Activated CD4-positive, alpha-beta T cell treated with anti-CD3 and anti-CD28 coated beads, Interleukin-2, amount 50 U/mL, for 16 hours (primary cell): ENCODE results near the gene IGSF6.
A peak's percentile ranks its signal among the peaks of the same experiment; 100 is the strongest.
"Not testable (repeated sequence)": the region's sequence is repeated elsewhere in the genome, so short reads cannot be mapped to it uniquely, and the experiment has no call there.

Source experiments
- DNase-seq: peaks from one replicate; pipeline ENCODE4 v3.0.0-alpha.2; 2020

Gene IGSF6

DNA sequence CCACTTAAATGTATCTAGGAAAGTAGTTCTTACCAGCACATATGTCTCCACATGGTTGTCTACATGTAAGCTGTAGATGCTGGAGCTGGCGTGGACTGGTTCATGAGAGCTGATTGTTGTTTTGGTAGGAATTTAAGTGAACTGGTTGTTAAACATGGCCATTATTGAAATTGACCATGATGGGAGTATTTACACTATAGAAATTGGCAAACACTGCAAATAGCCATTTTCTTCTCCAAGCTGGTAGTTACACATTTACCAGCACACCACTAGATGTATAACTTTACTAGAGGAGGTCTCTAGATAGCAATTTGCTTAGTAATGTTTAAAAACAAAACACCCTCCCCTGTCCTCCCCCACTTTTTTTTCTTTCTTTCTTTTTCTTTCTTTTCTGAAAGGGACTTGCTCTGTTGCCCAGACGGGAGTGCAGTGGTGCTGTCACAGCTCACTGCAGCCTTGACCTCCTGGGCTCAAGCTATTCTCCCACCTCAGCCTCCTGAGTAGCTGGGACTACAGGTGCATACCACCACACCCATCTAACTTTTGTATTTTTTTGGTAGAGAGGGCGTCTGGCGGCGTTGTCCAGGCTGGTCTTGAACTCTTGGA, 24.2 kb downstream of the IGSF6 start:
- DNase-seq, result no peak

DNA sequence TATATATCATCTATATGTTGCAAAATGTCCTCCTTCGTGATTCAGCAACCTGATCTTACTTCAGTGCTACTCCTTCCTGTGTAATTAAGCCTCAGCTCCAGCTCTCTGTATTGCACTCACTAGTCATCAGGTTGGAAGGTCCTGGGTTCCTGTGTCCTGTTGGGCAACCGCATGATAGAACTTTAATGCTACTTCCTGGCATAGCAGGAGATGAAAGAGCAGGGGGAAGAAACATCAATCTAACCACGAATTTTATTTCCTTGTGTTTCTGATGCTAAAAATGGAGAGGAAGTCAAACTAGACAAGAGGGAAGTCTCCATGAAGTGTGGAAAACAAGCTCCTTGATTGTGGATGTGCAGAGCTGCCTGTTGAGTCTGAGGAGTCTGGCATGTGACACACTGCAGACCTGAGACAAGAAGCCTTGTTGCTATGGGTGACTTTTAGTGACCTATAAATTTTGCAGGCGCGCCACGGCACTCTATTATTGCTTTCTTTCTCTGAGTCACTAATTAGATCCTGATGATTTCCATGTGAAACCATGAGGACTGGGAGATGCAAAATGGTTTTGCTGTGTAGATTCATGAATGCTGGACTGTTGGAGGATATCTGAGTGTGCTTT, 25.6 kb downstream of the IGSF6 start:
- DNase-seq, result peak; percentile 65

DNA sequence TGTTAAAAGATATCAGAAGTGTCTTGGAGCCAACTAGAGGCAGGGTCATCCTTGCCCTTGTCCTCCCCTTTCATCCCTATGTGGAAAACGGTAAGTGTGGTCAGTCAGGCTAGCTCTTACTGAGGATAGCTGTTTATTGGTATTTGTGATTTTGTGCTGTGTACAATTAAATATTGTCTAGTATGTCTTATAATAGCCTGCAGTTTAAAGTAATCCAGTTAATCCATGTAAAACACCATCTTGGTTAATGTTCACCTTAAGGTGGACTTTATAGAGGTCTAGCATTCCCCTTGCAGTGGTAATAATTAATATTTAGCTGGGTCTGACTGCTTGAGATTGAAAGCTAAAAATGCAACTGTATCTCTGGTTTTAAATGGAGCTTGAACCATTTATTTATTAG, 27.4 kb downstream of the IGSF6 start:
- DNase-seq, result no peak

DNA sequence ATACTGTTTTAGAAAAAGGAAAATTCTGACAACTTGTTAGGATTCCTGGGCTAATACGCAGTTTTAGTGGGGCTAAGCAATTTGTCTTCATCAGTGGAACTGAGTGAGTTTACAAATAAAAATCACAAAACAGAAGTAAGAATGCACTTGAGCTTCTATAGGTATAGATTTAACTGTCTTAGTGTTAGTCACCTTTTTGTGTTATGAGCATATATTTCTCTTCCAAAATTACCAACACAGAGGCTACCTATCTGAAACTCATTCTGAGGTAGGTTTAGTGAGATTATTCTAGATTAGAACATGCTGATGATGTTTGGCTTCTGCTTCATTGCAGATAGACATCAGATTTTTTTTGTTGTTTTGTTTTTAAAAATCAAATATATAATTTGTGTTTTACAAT, 29.9 kb downstream of the IGSF6 start:
- DNase-seq, result no peak

DNA sequence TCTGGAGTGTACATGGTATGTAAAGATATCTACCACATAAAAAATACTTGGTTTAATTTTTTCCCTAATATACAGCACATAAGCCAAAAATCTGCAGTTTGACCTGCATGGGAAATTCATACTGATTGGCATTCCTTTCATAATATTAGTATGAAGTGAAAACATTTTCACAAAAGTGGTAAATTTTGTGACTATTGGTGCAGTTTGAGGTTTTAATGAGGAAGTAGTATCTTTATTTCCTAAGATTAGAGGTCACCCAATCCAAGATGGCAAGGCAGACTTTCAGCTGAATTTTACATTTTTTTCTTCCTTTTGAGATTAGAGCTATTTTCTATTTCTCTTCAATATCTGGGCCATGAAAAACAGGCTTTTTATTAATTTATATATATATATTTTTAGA, 31.8 kb downstream of the IGSF6 start:
- no peak for DNase-seq

DNA sequence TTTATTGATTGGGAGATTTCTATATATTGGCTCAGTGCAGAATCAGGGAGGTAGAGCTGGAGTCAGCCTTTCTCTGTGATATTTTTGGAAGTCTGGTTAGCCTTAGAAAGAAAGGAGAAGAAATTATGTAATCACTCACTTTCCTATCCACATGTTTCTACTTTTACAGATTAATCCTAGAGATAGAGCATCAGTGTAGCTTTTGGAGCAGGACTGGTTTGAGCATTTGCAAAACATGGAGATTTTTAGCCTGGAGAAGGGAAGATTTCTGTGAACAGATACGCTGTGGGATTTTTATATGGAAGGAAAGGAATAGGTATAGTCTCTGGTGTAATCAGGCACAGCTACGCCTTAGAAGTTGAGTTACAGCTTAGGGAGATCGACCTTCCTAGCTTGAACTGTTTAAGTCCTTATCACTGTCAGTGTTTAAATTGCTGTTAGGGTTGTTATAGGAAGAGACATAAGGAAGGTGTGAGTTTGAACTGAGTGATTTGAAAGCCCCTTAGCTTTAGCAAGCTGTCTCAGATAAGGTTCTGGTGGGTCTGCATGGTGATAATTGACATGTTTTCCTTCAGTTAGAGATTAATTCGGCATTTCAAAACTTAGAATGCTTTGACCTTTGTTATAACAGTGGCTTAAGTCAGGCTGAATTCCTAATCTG, 32.5 kb downstream of the IGSF6 start:
- no peak for DNase-seq

DNA sequence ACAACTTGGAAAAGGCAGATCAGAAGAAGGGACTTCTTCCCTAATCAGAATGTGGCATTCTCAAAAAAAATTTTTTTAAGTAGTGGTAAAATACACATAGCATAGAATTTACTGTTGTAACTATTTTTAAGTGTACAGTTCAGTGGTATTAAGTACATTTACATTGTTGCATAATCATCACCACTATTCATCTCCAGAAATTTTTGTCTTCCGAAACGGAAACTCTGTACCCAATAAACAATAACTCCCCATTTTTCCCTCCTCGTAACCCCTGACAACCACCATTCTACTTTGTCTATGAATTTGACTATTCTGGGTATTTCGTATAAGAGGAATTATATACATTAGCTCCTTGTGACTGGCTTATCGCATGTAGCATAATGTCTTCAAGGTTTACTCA, 34.1 kb downstream of the IGSF6 start:
- DNase-seq, result no peak

DNA sequence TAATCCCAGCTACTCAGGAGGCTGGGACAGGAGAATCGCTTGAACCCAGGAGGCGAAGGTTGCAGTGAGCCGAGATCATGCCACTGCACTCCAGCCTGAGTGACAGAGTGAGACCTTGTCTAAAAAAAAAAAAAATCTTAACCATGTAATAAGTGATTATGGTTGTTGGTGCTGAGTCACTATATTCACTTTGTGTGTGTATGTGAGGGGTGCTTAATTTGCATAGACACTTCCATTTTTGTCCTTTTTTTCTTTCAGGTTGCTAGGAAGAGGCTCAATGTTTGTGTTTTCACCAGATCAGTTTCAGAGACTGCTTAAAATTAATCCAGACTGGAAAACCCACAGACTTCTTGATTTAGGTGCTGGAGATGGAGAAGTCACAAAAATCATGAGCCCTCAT, 34.8 kb downstream of the IGSF6 start:
- no peak for DNase-seq

DNA sequence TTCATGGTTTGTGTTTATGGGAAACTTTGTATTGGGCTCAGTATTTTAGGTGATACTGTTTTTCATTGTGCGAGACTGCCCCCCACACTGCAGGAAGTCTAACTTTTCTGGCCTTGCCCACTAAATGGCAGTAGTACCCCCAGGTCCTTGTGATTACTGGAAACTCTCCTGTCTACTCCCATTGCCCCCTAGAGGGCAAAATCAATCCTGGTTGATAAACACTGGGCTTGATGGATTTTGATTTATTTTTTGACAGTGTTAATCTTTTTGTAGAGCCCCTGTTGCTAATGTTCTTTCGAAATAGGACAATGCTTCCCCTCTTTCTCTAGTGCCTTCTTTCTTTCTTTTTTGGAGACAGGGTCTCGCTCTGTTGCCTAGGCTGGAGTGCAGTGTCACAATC, 37.5 kb downstream of the IGSF6 start:
- no peak for DNase-seq

DNA sequence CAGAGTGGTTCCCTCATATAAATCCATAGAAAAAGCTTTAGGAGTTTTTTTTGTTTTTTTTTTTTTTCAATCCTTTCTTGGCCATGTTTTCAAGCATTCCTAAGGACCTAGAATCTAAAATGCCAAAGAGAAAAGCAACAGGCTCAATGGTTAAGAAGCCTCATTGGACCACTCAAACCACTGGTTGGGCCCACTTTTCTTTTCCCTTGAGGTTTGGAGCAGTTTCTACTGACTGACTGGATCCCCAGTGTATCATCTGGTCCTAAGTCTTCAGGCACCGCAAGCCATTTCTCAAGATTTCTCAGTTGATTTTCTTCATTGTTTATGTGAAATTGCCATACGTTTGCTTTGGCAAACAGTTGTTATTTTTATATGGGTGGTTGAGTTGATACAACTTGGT, 38.6 kb downstream of the IGSF6 start:
- DNase-seq, result no peak

DNA sequence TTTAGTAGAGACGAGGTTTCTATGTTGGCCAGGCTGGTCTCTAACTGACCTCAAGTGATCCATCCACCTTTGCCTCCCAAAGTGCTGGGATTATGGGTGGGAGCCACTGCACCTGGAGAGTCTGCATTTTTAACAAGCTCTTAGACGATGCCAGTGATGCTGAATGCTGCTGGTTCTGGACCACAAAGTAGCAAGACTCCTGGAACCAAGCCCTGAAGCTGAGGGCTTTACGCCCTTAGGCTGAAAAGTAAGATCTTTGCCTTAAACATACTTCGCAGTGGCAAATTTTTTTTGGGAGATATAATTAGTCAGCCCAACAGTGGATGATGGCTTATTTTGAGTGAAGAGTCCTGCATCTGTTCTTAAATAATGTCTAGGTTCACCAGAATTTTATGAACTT, 39.0 kb downstream of the IGSF6 start:
- DNase-seq, result no peak

DNA sequence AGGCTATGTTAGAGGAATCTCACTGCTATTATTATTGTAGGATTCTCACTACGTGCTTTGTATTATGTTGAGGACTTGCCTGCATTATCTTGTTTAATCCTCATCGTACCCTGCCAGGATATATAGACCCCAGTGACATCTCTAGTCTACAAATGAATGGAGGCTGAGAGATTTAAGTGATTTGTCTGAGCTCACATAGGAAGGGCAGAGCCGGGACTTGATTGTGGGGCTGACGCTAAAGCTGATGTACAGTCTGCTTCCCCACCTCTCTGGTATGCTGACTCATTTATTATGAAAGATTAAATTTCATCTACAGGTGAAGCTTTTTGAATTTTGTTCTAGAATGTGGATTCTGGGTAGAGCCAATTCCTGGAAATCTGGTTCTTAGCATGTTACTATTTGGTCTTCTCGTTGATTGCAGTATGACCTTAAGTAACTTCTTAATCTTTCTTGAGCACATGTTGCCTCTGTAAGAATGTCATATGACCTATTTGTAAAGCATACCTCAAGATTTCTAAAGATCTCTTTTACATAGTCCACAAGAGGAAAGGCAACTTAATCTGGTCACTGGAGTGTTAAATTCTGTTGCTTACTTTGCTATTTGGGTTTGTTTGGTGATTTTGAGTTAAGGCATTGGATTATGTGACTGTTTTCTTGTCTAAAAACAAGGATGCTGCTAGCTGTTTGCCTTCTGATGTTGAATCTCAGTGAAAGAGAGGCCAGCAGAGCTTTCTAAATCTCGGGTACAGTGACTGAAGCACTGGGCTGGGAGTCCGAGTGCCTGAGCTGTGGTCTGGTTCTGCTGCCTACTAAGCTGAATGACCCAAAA, 40.6 kb downstream of the IGSF6 start:
- peak; percentile 26 for DNase-seq

DNA sequence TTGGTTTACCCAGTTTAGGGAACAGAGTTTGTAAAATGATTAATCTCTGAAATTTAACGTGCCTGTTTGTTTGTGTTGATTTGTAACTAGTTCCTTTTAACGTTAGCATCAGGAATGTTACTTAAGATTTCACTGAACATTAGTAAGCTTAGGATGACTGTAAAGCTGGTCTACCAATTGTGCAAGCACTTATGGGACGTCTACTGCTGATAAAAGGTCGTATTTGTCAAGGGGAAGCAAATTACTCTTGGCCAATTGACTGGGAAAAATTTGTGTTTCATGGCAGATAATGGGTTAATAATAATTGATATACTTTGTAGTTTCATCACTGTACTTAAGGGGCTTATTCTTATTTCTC, 41.2 kb downstream of the IGSF6 start:
- DNase-seq, result no peak

DNA sequence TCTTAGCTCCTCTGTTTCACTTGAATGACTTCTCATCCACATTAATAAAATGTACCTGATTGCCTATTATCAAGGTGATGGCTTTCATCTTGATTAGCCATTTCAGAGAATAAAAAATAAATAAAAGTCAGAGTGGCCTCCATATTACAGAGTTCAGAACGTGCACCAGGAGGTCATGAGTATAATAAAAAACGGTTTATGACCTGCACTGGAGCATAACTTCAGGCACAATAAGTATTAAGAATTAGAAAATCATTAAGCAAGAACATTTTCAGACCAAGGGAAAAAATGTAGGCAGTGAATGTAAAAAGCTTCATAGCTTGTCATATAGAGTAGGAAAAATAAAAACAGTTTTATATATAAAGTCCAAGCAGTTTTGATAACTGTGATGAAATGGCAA, 41.6 kb downstream of the IGSF6 start:
- DNase-seq, result no peak

DNA sequence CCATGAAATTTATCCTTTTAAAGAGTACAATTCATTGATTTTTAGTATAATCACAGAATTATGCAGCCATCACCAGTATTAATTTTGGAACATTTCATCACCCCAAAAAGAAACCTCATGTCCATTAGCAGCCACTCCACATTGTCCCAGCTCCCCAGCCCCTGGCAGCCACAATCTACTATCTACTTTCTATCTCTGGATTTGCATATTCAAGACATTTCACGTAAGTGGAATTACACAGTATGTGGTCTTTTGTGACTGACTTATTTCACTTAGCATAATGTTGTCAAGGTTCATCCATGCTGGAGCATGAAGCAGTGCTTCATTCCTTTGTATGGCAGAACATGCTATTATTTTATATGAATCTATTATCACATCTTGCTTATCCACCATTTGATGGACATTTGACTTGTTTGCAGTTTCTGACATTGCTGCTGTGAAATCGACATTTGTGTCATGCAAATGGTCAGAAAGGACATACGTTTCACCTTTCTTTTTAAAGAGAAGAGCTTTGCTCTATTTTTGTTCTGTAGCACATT, 42.3 kb downstream of the IGSF6 start:
- DNase-seq, result no peak

DNA sequence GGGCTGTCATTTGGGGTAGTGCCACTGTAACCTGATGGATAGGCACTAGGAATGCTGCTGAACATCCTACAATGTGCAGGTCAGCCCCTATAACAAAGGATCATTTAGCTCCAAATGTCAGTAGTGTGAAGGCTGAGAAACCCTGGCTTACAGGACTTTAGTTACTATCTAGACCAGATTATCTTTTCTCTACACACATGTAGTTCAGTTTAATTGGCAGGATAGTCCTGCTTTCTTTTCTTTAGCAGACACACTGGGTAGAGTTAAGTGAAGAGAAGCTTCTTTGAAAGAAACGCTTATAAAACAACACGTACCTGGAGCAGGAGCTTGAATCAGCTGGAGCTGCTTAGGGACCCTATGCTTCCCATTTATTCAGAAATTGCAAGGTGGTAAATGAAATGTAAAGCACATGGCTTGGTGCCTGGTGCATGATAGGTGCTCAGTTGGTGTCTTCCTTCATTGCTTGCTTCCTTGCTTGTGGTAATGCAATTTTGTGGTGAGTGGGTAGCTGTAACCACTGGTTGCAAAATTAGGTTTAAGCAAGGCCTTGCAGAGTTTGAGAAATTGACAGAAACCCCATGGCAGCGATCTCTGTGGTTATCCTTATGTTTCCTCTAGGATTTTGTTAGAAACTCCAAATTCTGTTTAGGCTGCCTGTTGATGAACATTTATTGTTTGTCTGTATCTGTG, 43.6 kb downstream of the IGSF6 start:
- DNase-seq, result peak; percentile 58

DNA sequence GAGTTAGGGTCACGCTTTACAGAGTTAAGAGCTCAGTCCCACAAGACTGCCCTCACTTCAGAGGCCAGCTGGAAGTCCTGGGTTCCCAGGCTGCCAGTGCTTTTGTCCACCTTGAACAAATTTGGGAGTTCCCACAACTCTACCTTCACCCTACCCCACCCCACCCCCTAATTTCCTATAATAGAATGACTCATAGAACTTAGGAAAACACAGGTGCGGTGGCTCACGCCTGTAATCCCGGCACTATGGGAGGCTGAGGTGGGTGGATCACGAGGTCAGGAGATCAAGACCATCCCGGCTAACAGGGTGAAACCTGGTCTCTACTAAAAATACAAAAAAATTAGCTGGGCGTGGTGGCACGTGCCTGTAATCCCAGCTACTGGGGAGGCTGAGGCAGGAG, 46.6 kb downstream of the IGSF6 start:
- not testable (repeated sequence) for DNase-seq

DNA sequence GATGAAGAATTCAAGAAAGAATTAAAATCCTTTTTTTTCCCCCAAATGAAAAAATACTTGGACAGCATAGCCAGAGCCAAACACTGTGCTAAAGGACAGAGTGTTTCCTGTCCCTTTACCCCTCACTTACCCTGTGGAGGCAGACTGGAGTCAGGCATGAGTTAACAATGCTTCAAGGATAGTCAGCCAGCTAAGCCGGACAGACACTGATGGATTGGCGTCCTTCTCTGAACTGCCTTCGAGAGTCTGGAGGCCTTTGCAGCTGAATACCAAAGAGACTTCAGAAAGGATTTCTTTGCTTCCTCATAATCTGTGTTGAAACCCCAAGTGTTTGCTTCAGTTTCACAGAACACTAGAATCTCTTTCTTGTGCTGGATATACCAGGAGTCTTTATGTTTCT, 48.5 kb downstream of the IGSF6 start:
- no peak for DNase-seq

DNA sequence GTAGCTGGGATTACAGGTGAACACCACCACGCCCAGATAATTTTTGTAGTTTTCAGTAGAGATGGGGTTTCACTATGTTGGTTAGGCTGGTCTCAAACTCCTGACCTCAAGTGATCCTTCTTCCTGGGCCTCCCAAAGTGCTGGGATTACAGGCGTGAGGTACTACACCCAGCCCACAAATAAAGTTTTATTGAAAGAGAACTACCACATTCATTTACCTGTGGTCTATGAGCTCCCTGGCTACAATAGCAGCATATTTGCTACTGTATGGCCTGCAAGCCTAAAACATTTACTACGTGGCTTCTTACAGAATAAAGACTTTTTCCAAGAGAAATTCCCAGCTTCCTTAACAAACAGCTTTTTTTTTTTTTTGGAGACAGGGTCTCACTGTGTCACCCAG, 49.6 kb downstream of the IGSF6 start:
- DNase-seq, result no peak

DNA sequence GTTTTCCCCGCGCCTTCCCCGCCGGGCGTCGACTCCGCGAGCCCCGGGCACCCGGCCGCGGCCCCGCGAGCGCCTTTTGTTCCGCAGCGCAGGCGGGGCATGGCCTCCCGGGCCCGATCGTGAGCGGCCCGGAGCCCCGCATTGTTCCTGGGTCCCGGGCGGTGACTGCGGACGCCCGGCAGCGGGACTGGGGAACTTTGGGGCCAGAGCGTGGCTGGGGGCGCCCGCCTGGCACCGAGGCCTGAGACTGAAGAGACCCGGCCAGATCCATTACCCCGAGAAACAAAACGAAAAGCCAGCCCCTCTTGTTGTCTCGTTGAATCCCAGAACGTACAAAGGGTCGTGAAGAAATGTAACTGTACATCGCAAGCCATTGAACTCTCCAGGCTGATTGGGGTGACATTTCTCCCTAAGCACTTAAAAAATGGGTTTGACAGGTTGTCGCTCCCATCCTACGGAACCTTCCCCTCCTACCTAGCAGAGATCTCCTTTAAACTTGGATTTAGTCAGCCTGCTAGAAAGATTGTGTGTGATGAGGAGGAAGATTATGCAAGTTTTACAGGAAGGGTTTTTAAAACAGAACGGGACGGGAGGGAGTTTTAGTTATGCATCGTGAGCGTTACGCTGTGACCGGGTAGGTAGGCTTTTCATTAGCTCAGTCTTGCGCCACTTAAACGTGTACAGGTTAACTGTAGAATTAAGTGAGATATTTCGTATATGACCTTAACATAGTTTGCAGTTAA, 52.2 kb downstream of the IGSF6 start:
- DNase-seq, result peak; percentile 42

DNA sequence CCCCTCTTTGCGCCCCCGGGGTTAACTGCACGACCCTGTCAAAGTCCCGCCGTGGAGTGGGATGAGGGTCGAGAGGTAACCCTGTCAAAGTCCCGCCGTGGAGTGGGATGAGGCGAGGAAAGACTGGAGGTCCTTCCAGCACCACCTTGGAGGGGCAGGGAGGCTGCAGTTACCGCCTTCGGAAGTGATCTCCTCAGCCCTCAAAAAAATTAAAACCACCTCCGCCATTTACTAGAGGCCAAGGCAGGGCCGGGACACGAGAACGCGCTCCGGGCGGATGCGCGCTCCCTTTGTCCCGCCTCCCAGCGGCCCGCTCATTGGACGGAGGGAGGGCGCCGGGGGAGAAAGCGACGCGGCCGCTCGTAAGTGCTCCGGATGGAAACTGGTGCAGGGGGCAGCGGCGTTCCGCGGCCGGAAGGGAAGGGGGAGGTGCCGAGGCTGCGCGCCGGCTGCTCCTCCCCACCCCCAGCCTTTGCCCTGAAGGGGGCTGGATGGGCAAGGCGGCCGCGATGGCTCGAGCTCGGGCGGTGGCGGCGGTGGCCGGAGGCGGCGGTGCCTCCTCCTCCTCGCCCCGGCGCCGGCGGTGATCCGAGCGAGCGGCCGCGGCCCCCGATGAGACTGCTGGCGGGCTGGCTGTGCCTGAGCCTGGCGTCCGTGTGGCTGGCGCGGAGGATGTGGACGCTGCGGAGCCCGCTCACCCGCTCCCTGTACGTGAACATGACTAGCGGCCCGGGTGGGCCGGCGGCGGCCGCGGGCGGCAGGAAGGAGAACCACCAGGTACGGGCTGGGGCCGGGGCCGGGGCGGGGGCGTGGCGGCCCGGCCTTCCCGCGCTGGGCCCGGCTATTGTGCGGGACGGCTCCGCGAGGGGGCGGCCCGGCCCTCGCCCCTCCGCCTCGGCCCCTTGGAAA, 53.0 kb downstream of the IGSF6 start, which contains the start of gene METTL9:
Gene METTL9, plus strand, starts transcription at position 456 of the 909 bp plus-strand sequence. Its CDS starts 157 bp downstream, at position 613.
- DNase-seq, result peak; percentile 96
